Neuronal stem cell (in vitro differentiated cells): ENCODE data around the gene SPN.

Experiments
- DNase-seq: peaks from one replicate; pipeline ENCODE4 v3.0.0-alpha.2; 2013; ENCODE audit warnings: low spot score
- H2AFZ ChIP-seq: one replicate; pipeline ENCODE4 v1.6.1; 2013; ENCODE audit warnings: mild to moderate bottlenecking, low read length, inconsistent platforms
- H2AK5ac ChIP-seq: 2 replicates; pipeline ENCODE4 v1.6.1; 2013; ENCODE audit warnings: low read depth, mild to moderate bottlenecking, inconsistent platforms, low read length, moderate library complexity, mixed read lengths
- H2BK120ac ChIP-seq: 2 replicates; pipeline ENCODE4 v1.6.1; 2013; ENCODE audit warnings: low read depth, mild to moderate bottlenecking, inconsistent platforms, low read length, moderate library complexity, mixed read lengths
- H2BK12ac ChIP-seq: one replicate; pipeline ENCODE4 v1.6.1; 2013; ENCODE audit warnings: low read length, inconsistent platforms
- H2BK15ac ChIP-seq: 2 replicates; pipeline ENCODE4 v1.6.1; 2013; ENCODE audit warnings: mild to moderate bottlenecking, low read length, inconsistent platforms, mixed read lengths
- H2BK5ac ChIP-seq: one replicate; pipeline ENCODE4 v1.6.1; 2013; ENCODE audit warnings: inconsistent platforms, mild to moderate bottlenecking, low read length, moderate library complexity
- H3K14ac ChIP-seq: one replicate; pipeline ENCODE4 v1.6.1; 2013; ENCODE audit warnings: low read length, inconsistent platforms
- H3K18ac ChIP-seq: 2 replicates; pipeline ENCODE4 v1.6.1; 2013; ENCODE audit warnings: low read length, inconsistent platforms
- H3K23ac ChIP-seq: 2 replicates; pipeline ENCODE4 v1.6.1; 2013; ENCODE audit warnings: low read depth, mild to moderate bottlenecking, mixed read lengths, low read length, inconsistent platforms; ENCODE audit not compliant: poor library complexity
- H3K27ac ChIP-seq: replicated peaks from 3 replicates; pipeline ENCODE4 v1.5.1; 2013; ENCODE audit warnings: low read length, inconsistent platforms
- H3K27me3 ChIP-seq, 3 experiments: 2 replicates each; pipeline ENCODE4 v1.6.1; 2013; ENCODE audit warnings: low read length in 3 of 3, mild to moderate bottlenecking in 2 of 3, inconsistent platforms in 1 of 3, low read depth in 1 of 3, mixed read lengths in 1 of 3, moderate library complexity in 1 of 3; ENCODE audit not compliant: control insufficient read depth in 3 of 3, insufficient read depth in 3 of 3
- H3K36me3 ChIP-seq, 2 donors: replicated peaks in 1 of 2; 2 replicates each; pipeline ENCODE4 v1.6.1; 2013; ENCODE audit warnings: low read length in 2 of 2; ENCODE audit not compliant: control insufficient read depth in 2 of 2, insufficient read depth in 2 of 2
- H3K4ac ChIP-seq: 2 replicates; pipeline ENCODE4 v1.6.1; 2013; ENCODE audit warnings: inconsistent platforms, mild to moderate bottlenecking, low read length, moderate library complexity
- H3K4me1 ChIP-seq, 2 donors: 1 replicate in 1 of 2; 2 replicates in 1 of 2; pipeline ENCODE4 v1.6.1; 2013; ENCODE audit warnings: low read length in 2 of 2, low read depth in 1 of 2; ENCODE audit not compliant: control insufficient read depth in 2 of 2, insufficient read depth in 1 of 2
- H3K4me2 ChIP-seq: one replicate; pipeline ENCODE4 v1.6.1; 2013; ENCODE audit warnings: mild to moderate bottlenecking, low read length, inconsistent platforms; ENCODE audit not compliant: insufficient read depth, poor library complexity, severe bottlenecking
- H3K4me3 ChIP-seq, 2 donors: 2 replicates each; pipeline ENCODE4 v1.5.1; 2013; ENCODE audit warnings: low read length in 2 of 2, mild to moderate bottlenecking in 2 of 2, inconsistent platforms in 1 of 2, moderate library complexity in 1 of 2
- H3K79me1 ChIP-seq: one replicate; pipeline ENCODE4 v1.6.1; 2013; ENCODE audit warnings: low read depth, mild to moderate bottlenecking, inconsistent platforms, low read length, moderate library complexity
- H3K9ac ChIP-seq: one replicate; pipeline ENCODE4 v1.6.1; 2013; ENCODE audit warnings: mild to moderate bottlenecking, low read depth, low read length, inconsistent platforms; ENCODE audit not compliant: poor library complexity
- H3K9me3 ChIP-seq, 2 donors: replicated peaks in 1 of 2; 2 replicates each; pipeline versions ENCODE3 to v1.6.1; 2013; ENCODE audit warnings: low read length in 2 of 2, mild to moderate bottlenecking in 2 of 2, inconsistent platforms in 1 of 2, low read depth in 1 of 2, mixed read lengths in 1 of 2, moderate library complexity in 1 of 2; ENCODE audit not compliant: control insufficient read depth in 2 of 2, insufficient read depth in 1 of 2
- H4K8ac ChIP-seq: one replicate; pipeline ENCODE4 v1.6.1; 2013; ENCODE audit warnings: low read depth, mild to moderate bottlenecking, inconsistent platforms, low read length, moderate library complexity
- H4K91ac ChIP-seq: one replicate; pipeline ENCODE4 v1.6.1; 2013; ENCODE audit warnings: low read length, low read depth, mild to moderate bottlenecking, inconsistent platforms; ENCODE audit not compliant: poor library complexity
- WGBS, 2 donors: extraction: QIAGEN DNeasy Blood & Tissue Kit; methylation state at CpG; one replicate each; pipeline ENCODE4 v1.1.7; 2013; ENCODE audit warnings: missing lambda C conversion rate in 2 of 2, mixed read lengths in 1 of 2; ENCODE audit not compliant: insufficient read length in 2 of 2, insufficient replicate concordance in 1 of 2; ENCODE audit errors: extremely low coverage in 2 of 2; 5-methylcytosine and 5-hydroxymethylcytosine counted together

The SPN gene

DNA sequence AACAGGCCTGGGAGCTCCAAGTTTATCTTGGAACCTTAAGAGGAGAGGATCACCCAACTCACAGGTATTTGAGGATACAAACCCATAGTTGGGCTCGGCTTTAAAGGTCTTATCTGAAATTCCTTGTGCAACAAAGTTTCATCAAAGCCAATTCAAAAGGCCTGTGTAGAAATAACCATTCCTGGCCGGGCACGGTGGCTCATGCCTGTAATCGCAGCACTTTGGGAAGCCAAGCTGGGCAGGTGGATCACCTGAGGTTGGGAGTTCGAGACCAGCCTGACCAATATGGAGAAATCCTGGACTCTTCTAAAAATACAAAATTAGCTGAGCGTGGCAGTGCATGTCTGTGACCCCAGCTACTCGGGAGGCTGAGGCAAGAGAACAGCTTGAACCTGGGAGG, 54.1 kb downstream of the SPN start:
- H4K8ac ChIP-seq, result no peak overlapping the region
- H3K4ac ChIP-seq, result no peak overlapping the region
- no peak overlapping the region for H2AFZ ChIP-seq
- no peaks in the 10 kb centered on the region for H3K9me3 ChIP-seq
- no peaks in the 10 kb centered on the region for H3K36me3 ChIP-seq
- H3K4me1 ChIP-seq, result no peaks in the 10 kb centered on the region
- no peak overlapping the region for H3K14ac ChIP-seq
- H4K91ac ChIP-seq, result no peak overlapping the region
- no peak overlapping the region for H2BK5ac ChIP-seq
- H3K18ac ChIP-seq, result no peak overlapping the region
- no peak overlapping the region for H2BK15ac ChIP-seq
- H3K79me1 ChIP-seq, result no peaks in the 10 kb centered on the region
- H2AK5ac ChIP-seq, result no peak overlapping the region
- H3K9ac ChIP-seq, result no peak overlapping the region
- DNase-seq, result no peak
- H2BK120ac ChIP-seq, result no peak overlapping the region
- H3K27me3 ChIP-seq, result no peaks in the 10 kb centered on the region
- no CpG with 5 or more reads among the region's 7 CpGs for WGBS, 2 donors
- no peak overlapping the region for H3K27ac ChIP-seq
- no peak overlapping the region for H3K23ac ChIP-seq
- H3K4me3 ChIP-seq, result no peak overlapping the region
- no peak overlapping the region for H3K4me2 ChIP-seq
- no peak overlapping the region for H2BK12ac ChIP-seq

DNA sequence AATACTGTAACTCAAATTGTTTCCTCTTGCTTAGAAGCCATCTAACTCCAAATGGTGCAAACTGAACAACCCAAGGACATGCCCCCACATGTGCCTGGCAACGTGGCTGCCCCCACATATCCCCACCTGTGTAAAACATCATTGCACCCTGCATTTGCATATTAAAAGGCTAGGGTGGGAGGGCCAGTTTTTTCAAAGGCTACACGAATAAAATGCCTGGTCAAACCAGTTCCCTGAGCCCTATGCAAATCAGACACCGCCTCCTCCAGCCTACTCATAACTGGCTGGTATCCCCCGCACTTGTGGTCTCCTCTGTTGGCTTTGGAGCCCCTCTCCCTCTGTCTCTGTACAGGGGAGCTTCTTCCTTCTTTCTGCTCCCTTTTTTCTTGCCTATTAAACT, 56.0 kb downstream of the SPN start:
- Histone ChIP-seq H3K9ac (no peak overlapping the region), H4K8ac (no peak overlapping the region), H3K79me1 (no peaks in the 10 kb centered on the region), H3K23ac (no peak overlapping the region), H2BK120ac (no peak overlapping the region), H3K36me3 (no peaks in the 10 kb centered on the region), H4K91ac (no peak overlapping the region), H3K4ac (no peak overlapping the region), H3K4me1 (no peaks in the 10 kb centered on the region), H2AK5ac (no peak overlapping the region), H3K18ac (no peak overlapping the region), H2AFZ (peak overlapping the region; percentile 27), H3K14ac (no peak overlapping the region), H3K27me3 (no peaks in the 10 kb centered on the region), H2BK12ac (no peak overlapping the region), H3K9me3 (no peaks in the 10 kb centered on the region), H3K4me2 (no peak overlapping the region), H3K4me3 (no peak overlapping the region), H2BK5ac (no peak overlapping the region), H3K27ac (no peak overlapping the region), H2BK15ac (no peak overlapping the region)
- no CpG with 5 or more reads among the region's 4 CpGs for WGBS, 2 donors
- DNase-seq, result no peak
